Measurements from ENCODE around the gene SCD. TPM values are rescaled to one million over a fixed set of nuclear protein-coding genes. Genes with fewer than 3 reads are reported as not detected.

SCD gene
- total and polyA plus RNA-seq, 10 of the 15 experiments (the other 5 are each of a cell fraction or from before 2014, with no cell fraction given) = 68.7 to 279 (median 99.5) TPM

DNA sequence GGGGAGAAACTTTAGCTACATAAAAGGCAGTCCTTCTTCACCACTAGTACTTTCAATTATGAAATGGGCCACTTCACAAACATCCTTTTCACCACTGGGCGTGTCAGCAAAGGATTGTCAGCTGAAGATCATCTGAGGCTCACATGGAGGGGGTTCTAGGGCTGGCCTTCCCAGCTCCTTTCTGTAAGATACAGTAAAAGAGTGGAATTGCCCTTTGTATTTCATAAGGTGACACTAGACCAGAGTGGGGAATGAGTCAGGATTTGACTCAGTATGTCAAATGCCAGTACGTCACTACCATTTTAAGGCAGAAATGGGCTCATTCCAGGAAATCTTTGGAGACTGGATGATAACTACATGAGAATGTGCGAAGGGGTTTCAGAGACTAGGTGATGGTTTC is 39.3 kb upstream of the SCD start:
- Histone ChIP-seq H3K79me2 (ENCODE audit: control insufficient read depth, insufficient read depth, low read length) (no peaks in the 10 kb centered on the region), H3K27ac (ENCODE audit: control insufficient read depth, insufficient read depth) (no peak overlapping the region), H3K4me3 (no peak overlapping the region), H3K27me3 (replicated peaks in 1 of 2; ENCODE audit: control insufficient read depth in 2 of 2, insufficient read depth in 2 of 2, low read length in 1 of 2) (peaks cover 0 to 6% of the 10 kb centered on the region in 2 experiments; a peak in 3 of 4 replicates), H2AFZ (ENCODE audit: control insufficient read depth, low read depth, low read length) (no peak overlapping the region), H3K4me2 (ENCODE audit: control insufficient read depth, insufficient read depth) (no peak overlapping the region), H4K20me1 (ENCODE audit: control insufficient read depth, insufficient read depth) (no peaks in the 10 kb centered on the region), H3K4me1 (ENCODE audit: control insufficient read depth, insufficient read depth, low read length) (no peaks in the 10 kb centered on the region), H3K36me3 (ENCODE audit: control insufficient read depth in 2 of 2, insufficient read depth in 2 of 2, low read length in 1 of 2) (no peaks in the 10 kb centered on the region), H3K9ac (ENCODE audit: control insufficient read depth, insufficient read depth, low read length) (no peak overlapping the region), H3K9me3 (replicated peaks; ENCODE audit: control insufficient read depth, insufficient read depth, low read length) (no peaks in the 10 kb centered on the region)
- 47% methylated on average over 3 of the region's 3 CpGs for WGBS (ENCODE audit: insufficient coverage, insufficient replicate concordance, low lambda C conversion rate, missing lambda C conversion rate)
- ChIA-PET CTCF (no interaction called here), RAD21 (ENCODE audit: unreplicated experiment) (no interaction called here), POLR2A (no interaction called here), SMC1A (ENCODE audit: uncharacterized antibody, unreplicated experiment) (interaction anchor here (0.6 to 1.1 kb wide), 3 partner anchors 20 to 457 kb away, joined by 3 to 4 read pairs (median 3); no protein-coding TSS in a partner anchor)
- no peak for FAIRE-seq
- intact Hi-C loops (cut with micrococcal nuclease; ENCODE audit: unreplicated experiment) (no loop called here), in situ Hi-C loops (cut with MboI) (no loop called here)
- TF ChIP-seq, protein P1, sequence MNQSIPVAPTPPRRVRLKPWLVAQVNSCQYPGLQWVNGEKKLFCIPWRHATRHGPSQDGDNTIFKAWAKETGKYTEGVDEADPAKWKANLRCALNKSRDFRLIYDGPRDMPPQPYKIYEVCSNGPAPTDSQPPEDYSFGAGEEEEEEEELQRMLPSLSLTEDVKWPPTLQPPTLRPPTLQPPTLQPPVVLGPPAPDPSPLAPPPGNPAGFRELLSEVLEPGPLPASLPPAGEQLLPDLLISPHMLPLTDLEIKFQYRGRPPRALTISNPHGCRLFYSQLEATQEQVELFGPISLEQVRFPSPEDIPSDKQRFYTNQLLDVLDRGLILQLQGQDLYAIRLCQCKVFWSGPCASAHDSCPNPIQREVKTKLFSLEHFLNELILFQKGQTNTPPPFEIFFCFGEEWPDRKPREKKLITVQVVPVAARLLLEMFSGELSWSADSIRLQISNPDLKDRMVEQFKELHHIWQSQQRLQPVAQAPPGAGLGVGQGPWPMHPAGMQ (IDR thresholded peaks at IDR 0.05; ENCODE audit: borderline replicate concordance) = no peak
- TF ChIP-seq, protein P2, sequence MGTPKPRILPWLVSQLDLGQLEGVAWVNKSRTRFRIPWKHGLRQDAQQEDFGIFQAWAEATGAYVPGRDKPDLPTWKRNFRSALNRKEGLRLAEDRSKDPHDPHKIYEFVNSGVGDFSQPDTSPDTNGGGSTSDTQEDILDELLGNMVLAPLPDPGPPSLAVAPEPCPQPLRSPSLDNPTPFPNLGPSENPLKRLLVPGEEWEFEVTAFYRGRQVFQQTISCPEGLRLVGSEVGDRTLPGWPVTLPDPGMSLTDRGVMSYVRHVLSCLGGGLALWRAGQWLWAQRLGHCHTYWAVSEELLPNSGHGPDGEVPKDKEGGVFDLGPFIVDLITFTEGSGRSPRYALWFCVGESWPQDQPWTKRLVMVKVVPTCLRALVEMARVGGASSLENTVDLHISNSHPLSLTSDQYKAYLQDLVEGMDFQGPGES (IDR thresholded peaks at IDR 0.05) = no peak
- DNase-seq (ENCODE audit: low read depth, low spot score) = no peak
- no TSS peak for BruUV-seq (replicated peaks)
- ATAC-seq = no peak

DNA sequence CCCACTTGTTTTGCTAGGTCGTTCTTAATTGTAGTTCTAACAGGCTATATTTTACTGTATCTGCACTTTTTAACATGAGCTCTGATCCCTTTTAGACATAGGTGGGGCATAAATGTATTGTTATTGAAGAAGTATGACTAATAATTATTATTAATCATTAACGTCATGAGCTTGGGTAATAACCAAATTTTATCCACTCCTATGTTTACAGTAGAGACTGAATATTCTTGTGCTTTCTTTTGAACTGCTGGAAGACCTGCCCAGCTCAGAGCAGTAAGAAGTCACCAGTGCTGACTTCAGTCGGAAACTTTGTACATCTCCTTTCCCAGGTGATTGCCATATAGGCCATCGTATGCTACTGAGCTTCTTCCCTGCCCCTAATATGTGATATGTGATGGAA is 35.7 kb upstream of the SCD start:
- ChIA-PET CTCF (interaction anchor here (0.8 to 1.4 kb wide), 2 partner anchors 12 to 18 kb away, joined by 3 read pairs; no protein-coding TSS in a partner anchor), RAD21 (ENCODE audit: unreplicated experiment) (no interaction called here), SMC1A (ENCODE audit: uncharacterized antibody, unreplicated experiment) (interaction anchor here (1.6 kb wide), 1 partner anchor 121 kb away, joined by 6 read pairs; no protein-coding TSS in a partner anchor), POLR2A (no interaction called here)
- TF ChIP-seq SIN3A (IDR thresholded peaks at IDR 0.05; ENCODE audit: low read depth, low read length) = no peak
- TF ChIP-seq KDM1A (IDR thresholded peaks at IDR 0.05; ENCODE audit: borderline replicate concordance) = no peak
- TF ChIP-seq POLR2AphosphoS2 (IDR thresholded peaks at IDR 0.05; ENCODE audit: low read depth, low read length) = no peak
- TF ChIP-seq, protein P1 (IDR thresholded peaks at IDR 0.05; ENCODE audit: borderline replicate concordance) = no peak
- TF ChIP-seq, protein P3, sequence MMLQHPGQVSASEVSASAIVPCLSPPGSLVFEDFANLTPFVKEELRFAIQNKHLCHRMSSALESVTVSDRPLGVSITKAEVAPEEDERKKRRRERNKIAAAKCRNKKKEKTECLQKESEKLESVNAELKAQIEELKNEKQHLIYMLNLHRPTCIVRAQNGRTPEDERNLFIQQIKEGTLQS (IDR thresholded peaks at IDR 0.05; ENCODE audit: borderline replicate concordance, extremely low read depth, low read depth, low read length) = no peak
- TF ChIP-seq NFIC (IDR thresholded peaks at IDR 0.05; ENCODE audit: low read depth, low read length) = no peak
- TF ChIP-seq, protein P4, sequence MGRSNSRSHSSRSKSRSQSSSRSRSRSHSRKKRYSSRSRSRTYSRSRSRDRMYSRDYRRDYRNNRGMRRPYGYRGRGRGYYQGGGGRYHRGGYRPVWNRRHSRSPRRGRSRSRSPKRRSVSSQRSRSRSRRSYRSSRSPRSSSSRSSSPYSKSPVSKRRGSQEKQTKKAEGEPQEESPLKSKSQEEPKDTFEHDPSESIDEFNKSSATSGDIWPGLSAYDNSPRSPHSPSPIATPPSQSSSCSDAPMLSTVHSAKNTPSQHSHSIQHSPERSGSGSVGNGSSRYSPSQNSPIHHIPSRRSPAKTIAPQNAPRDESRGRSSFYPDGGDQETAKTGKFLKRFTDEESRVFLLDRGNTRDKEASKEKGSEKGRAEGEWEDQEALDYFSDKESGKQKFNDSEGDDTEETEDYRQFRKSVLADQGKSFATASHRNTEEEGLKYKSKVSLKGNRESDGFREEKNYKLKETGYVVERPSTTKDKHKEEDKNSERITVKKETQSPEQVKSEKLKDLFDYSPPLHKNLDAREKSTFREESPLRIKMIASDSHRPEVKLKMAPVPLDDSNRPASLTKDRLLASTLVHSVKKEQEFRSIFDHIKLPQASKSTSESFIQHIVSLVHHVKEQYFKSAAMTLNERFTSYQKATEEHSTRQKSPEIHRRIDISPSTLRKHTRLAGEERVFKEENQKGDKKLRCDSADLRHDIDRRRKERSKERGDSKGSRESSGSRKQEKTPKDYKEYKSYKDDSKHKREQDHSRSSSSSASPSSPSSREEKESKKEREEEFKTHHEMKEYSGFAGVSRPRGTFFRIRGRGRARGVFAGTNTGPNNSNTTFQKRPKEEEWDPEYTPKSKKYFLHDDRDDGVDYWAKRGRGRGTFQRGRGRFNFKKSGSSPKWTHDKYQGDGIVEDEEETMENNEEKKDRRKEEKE (IDR thresholded peaks at IDR 0.05) = no peak
- TF ChIP-seq IKZF1 (conservative IDR thresholded peaks at IDR 0.05) = no peak
- intact Hi-C loops (cut with micrococcal nuclease; ENCODE audit: unreplicated experiment) (no loop called here), in situ Hi-C loops (cut with MboI) (no loop called here)
- Histone ChIP-seq H3K27ac (ENCODE audit: control insufficient read depth, insufficient read depth) (no peak overlapping the region), H3K27me3 (replicated peaks in 1 of 2; ENCODE audit: control insufficient read depth in 2 of 2, insufficient read depth in 2 of 2, low read length in 1 of 2) (peaks cover 0 to 6% of the 10 kb centered on the region in 2 experiments; a peak in 3 of 4 replicates), H3K9ac (ENCODE audit: control insufficient read depth, insufficient read depth, low read length) (no peak overlapping the region), H3K4me1 (ENCODE audit: control insufficient read depth, insufficient read depth, low read length) (no peaks in the 10 kb centered on the region), H3K79me2 (ENCODE audit: control insufficient read depth, insufficient read depth, low read length) (no peaks in the 10 kb centered on the region), H2AFZ (ENCODE audit: control insufficient read depth, low read depth, low read length) (no peak overlapping the region), H3K36me3 (ENCODE audit: control insufficient read depth in 2 of 2, insufficient read depth in 2 of 2, low read length in 1 of 2) (no peaks in the 10 kb centered on the region), H4K20me1 (ENCODE audit: control insufficient read depth, insufficient read depth) (no peaks in the 10 kb centered on the region), H3K4me2 (ENCODE audit: control insufficient read depth, insufficient read depth) (no peak overlapping the region), H3K9me3 (replicated peaks; ENCODE audit: control insufficient read depth, insufficient read depth, low read length) (no peaks in the 10 kb centered on the region), H3K4me3 (no peak overlapping the region)
- no peak for ATAC-seq
- no peak for DNase-seq (ENCODE audit: low read depth, low spot score)
- FAIRE-seq = no peak
- BruUV-seq (replicated peaks) = no TSS peak
- 28% methylated on average over 4 of the region's 4 CpGs for WGBS (ENCODE audit: insufficient coverage, insufficient replicate concordance, low lambda C conversion rate, missing lambda C conversion rate)

Measured in GM12878 (cell line).